Amygdala (tissue), 56 donors: Measurements from ENCODE around the gene TRIP6.

Experiments used
- DNase-seq, 56 donors: peaks; one replicate each; lab custom pipeline; 2025; lab: John Stamatoyannopoulos, UW

The TRIP6 gene

DNA sequence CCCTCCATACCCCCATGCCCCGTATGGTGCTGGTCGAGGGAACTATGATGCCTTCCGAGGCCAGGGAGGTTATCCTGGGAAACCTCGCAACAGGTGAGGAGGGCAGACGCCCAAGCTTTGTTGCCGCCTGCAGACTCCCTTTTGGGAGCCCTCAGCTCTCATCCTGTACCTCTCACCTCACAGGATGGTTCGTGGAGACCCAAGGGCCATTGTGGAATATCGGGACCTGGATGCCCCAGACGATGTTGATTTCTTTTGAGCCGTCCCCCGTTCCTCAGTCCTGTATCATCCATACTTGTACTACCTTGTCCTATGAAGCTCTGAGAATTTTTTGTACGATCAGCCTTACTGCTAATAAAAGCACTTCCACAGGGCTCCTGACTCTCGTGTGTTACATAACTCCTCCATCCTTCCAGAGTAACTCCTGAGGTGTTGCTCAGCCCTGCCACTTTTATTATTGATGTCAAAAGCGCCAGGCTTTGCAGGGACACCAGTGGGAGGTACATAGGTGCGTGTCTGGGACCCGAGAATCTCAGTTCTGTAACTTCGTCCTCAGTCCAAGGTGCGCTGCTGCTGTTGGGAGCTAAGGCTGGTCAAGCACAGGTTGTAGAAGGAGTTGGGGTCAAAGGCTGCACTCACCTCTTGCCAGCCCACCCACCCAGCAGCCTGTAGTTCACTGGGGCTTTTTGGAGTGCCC is 21.3 kb downstream of the TRIP6 start:
- DNase-seq = no peak

DNA sequence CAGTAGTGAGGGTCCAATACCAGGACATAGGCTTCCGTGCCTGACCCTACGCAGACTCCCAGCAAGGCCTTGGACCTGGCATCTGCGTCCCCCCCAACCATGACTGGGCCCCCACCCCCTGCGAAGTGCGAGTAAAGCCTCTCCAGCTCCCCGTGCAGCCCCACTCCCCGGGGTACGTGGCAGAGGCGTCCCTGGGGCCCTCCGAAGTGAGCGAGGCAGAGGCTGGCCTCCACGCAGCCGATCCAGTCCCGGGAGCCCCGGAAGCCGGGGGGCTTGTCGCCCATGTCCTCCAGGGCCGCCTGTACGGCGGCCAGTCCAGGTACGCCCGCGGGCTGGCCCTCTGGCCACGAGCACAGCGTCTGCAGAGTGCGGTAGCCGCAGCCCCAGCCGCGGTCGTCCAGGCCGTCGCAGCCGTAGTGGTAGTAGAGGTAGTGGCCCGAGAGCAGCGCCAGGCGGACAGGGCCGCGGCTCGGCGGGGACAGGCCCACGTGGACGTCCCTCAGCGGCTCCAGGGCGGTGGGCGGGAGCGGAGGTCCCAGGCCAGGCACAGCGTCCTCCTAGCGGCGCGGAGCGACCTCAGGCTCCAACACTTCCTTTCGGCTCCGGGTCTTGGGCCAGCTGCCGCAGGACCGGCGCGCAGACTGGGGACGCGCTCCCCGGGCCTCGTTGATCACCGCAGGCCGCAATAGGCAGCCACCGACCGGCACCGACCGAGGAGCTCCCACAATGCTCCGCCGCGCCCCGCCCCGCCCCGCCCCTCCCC is 22.0 kb downstream of the TRIP6 start, which contains the start of gene UFSP1:
Gene UFSP1, minus strand, starts transcription at position 728 of the 763 bp plus-strand sequence. Its CDS starts 444 bp downstream, at position 284.
- DNase-seq = peak in 1 of 56 donors; percentile 97

DNA sequence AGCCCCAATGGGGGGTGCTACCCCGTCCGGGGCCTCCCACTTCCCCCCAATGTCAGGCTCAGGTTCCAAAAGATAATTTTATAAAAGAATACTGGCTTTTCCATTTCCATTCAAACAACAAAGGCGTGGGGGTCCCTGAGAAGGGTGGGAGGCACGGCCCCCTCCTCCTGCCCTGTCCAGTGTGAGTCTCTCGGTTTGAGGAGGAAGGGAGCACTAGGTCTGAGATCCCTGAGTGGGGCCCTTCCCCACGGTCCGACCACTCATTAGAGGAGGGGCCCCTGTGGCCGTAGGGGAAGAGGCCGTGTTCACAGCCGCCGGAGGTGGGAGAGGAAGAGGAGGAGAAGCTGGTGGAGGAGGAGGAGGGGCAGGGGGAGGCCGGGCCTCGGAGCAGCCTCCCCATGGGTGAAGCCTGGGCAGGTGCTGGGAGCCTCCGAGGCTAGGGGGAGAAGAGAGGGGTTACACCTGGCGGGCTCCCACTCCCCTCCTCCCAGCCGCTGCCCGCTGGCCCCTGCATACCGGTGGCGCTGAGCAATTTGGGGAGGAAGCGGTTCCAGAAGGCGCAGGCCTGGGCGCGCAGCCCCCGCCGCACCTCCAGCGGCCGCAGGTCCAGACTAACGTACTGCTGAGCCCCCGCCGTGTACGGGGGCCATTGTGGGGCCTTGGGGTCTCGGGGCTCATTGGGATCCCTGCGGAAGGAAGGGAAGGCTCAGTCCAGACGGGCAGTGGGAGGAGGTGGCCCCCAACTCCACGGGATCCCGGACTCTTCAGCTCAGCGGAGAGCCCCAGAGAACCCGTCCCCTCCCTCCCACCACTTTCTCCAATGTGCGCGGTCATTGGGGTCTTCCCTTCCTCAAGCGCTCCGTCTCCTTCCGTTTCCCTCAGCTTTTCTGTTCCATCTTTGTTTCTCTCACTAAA is 23.7 kb downstream of the TRIP6 start:
- DNase-seq = no peak

DNA sequence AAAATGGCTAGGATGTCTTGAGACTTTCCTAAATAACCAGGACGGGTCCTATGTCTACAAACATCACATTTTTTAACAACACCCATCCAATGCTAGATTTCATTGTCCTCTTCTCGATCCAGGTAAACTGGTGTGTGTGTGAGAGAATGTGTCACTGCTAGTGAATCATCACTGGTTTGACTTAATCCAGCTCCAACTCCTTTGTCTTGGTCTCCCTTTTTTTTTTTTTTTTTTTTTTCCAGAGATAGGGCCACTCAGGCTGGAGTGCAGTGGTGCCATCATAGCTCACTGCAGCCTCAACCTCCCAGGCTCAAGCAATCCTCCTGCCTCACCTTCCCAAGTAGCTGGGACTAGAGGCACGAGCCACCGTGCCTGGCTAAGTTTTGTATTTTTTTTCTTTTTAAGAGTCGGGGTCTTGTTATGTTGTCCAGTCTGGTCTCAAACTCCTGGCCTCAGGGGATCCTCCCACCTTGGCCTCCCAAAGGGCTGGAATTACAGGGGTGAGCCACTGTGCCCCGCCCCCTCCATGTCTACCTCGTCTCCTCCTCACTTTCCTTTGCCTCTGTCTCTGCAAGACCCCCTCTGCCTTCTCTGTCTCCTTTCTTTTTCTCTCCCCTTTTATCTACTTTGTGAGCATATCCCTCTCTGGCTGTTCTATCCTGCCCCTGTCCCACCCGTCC is 24.5 kb downstream of the TRIP6 start:
- no peak for DNase-seq

DNA sequence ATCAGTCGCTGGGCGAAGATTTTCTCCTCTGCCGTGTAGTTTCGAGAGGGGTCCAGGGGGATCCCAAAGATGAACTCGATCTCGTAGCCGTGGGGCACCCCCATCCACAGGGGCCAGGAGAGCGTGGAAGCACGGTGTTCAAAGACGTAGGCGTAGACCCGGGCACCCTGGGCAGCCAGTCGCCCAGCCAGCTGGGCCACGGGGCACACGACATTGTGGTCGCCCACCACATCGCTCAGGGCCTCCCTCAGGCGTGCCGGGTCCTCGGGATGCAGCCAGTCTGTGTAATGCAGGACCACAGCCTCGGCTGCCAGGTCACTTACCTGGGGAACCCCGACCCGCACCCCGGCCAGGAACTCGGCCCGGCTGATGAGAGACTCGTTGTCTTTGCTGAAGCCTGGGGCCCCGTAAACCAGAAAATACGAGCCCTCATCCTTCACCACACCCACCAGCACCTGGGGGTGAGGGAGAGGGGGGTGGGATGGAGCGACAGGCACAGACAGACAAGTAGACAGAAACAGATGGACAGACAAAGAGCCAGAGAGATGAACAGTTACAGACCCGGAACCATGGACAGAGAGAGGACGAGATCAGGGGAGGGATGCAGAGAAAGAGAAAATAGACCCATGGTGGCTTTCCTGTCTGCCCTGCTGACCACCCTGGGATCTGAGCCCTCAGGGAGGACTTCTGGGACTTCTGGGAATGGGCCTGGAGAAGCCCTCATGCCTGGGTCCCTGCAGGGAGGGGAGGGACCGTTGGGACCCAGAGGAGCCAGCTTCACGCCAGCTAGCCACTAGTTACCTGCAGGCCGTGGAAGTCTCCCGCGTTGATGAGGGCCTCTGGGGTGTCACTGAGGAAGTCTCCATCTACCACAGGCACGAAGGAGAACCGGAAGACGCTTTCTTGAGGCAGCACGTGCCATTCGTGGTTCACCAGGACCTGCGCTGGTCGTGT is 25.5 kb downstream of the TRIP6 start:
- no peak for DNase-seq

DNA sequence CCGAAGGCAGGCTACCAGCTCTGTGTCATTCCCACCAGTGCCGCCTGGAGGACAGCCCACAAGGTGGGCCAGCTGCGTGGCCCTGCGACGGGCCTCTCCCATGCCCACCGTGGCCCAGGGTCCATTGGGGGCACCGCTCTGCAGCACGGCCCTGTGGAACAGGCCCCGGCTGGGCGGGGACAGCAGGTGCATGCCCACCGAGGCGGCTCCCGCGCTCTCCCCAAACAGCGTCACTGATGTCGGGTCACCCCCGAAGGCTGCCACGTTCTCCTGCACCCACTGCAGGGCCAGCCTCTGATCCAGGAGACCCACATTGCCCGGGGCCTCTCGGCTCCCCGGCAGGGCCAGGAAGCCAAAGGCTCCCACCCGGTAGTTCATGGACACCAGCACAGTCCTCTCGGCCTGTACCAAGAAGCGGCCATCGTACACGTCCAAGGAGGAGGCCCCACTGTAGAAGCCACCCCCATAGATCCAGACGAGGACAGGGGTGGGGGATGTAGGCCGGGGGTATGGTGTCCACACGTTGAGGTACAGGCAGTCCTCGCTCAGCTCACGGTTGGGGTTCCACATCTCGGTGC is 26.2 kb downstream of the TRIP6 start:
- DNase-seq = no peak

DNA sequence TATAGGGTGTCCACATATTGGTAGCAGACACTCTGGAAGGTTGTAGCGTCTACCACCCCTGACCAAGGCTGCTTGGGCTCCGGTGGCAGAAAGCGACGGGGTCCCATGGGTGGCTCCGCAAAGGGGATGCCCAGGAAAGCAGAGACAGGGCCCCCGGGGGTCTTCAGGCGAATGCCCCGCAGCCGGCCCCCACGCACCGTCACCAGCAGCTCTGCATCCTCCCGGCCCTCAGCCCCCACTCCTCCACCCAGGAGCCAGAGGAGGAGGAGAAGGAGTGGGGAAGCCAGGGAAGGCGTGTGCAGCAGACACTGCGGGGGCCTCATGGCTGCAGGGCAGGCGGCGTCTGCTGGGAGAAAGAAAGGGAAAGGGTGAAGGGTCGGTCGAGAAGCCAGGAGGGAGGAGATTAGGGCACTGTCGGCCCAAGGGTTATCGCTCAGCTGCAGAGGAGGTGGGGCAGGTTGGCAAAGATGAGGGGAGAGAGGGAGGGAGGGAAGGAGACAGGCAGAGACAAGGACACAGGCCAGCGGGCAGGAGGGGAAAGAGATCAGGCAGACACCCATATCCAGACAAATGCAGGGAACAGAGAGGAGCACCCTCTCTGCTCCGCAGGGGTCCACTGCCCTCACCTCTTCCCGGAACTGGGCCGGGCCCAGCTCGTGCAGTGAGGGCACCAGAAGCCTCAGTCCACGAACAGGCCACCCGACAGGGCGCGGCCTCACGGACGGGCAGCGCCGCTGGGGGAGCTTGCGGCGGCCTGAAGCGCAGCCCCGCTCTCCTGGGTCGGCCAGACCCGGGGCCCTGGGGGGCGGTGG is 26.9 kb downstream of the TRIP6 start:
- DNase-seq = no peak

DNA sequence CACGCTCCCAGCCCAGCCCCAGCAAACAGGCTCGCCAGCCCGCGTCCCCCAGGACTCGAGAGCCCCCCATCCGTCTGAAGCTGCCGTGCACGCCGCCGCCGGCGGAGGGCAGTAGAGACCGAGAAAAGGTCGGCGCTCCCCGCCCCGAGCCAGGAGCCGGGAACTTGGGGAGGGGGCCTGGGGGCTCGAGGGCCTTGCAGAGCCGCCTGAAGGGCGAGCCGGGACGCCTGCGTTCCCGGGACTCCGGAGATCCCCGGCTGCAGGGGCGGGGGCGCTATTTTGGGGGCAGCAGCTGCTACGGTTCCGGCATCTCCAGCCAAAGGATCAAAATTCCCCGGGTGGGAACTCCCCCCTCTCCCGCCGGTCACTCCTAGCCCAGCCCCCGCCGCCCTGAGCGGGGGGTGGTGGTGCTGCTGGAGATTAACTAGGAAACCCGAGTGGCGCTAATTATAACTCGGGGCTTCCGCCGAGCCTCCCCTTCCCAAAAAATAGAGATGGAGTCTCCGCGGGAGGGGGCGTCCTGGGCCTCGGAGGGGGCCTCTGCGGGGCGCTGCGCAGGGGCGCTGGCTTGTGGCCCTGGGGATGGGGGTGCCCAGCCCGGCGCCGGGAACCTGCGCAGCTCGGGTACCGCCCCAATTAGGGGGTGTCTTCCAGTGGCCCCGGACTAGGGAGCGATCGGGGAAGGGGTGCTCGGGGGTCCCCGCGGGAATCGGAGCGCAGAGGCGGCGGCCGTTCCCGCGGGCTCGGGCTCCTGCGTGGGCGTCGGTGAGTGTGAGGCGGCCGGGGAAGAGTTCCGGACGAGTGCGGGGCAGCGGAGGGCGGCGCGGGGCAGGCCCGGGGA is 27.9 kb downstream of the TRIP6 start:
- DNase-seq = peak in 24 of 56 donors; percentile 15 to 58 (median 35)

DNA sequence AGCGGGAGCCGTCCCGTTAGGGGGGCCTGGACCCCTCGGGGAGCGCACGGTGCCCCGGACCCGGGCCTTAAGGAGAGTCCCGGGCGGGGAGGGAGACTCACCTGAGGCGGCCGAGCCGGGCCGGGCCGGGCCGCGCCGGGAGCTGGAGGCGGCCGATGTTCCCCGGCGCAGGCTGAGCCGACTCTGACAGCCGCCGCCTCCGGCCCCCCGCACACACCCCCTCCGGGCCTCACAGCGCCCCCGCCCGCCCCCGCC is 28.4 kb downstream of the TRIP6 start, which contains the start of gene ACHE:
Gene ACHE, minus strand, starts transcription at position 188 of the 255 bp plus-strand sequence. CDS start 1,656 bp downstream, outside the sequence.
- no peak for DNase-seq

DNA sequence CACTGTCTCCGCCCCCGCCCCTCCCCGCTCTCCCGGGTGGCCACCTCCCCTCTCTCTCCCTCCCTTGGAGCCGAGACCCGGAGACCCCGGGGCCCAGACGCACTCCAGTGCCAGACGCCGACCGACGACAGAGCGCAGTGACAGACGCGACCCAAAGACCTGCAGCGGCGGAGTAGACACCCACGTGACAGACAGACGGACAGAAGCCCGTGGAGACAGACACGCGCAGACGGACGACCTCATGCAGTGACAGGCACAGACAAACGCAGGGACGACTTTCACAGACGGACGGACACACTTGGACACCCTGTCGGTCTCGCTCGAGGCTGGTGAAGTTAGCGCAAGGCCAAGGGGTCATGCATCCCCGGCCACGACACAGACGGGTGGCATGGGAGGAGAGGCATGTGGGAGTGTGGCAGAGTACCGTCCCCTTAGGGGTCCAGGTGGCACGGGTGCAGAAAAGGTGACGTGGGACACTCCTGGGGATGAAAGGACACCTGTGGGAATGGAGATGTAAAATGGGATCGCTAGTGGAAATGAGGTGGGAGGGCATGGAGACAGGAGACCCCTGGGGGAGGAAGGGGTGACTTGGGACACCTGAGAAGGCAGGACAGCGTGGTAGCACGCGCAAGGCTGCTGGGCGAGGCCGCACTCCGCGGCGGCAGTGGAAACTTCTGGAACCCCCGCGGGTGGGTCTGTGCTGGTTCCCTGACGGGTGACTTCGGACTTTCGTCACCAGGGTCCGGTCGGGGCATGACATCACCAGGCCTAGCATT is 29.0 kb downstream of the TRIP6 start:
- peak in 9 of 56 donors; percentile 15 to 72 (median 26) for DNase-seq

DNA sequence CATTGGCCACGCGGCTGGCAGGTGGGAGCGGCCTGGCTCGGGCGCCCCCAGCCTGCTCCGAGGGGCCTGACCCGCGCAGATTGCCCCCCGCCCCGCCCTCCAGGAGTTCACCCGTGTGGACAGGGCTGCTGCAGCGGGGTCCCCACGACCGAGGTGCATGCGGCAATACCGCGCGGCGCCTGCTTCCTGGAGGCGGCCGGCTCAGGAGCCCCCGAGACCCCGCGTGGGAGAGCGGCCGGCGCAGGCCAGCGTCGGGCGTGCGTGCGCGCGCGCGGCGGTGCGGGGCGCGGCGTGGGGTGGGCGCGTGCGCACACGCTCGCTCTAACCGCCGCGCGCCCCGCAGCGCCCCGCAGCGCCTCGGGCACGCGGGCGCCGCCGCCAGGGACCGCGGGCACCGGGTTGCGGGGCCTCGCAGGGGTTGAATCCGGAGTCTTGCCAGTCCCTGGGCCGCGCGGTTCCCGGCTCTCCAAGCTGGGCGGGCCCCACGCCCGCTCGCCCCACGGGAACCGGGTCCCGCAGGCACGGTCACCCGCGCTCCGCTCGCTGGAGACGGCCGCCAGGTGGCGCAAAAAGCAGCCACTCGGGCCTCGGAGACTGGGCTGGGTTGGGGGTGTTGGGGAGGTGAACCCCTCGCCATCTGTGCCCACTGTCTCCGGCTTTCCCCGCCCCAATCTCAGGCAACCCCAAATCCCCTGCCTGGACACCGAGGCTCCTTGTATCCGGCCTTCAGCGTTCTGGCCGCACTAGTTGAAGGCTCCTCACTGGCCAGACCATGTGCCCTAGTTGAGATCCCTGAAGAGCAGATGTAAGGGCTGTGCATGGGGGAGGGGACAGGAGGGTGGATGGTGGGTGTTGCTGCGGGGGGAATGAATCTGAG is 29.8 kb downstream of the TRIP6 start:
- peak in 32 of 56 donors; percentile 17 to 80 (median 44) for DNase-seq

DNA sequence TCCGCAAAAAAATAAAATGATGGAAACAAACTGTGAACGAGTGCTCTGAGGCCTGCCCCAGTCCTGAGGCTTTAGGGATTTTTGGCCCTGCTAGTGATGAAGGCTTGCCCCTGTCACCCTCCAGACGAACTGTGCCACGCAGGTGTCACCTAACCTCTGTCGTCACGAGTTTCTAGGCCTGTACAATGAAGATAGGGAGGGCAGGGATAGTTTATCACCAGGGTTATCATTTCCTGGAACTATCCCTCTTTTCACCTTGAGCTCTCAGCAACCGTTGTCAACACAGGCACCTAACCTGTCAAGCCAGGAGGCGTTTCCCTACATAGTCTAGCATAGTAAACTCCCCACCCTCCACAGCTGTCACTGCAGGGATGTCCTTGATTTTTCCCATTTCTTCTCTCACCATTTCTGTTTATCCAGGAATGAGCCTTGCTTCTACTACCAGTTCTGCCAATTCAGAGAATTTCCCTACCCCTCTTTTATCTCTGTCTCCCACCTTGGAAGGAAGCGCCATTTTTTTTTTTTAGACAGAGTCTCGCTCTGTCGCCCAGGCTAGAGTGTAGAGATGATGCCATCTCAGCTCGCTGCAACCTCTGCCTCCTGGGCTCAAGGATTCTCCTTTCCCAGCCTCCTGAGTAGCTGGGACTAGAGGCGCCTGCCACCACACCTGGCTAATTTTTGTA is 30.7 kb downstream of the TRIP6 start:
- no peak for DNase-seq

DNA sequence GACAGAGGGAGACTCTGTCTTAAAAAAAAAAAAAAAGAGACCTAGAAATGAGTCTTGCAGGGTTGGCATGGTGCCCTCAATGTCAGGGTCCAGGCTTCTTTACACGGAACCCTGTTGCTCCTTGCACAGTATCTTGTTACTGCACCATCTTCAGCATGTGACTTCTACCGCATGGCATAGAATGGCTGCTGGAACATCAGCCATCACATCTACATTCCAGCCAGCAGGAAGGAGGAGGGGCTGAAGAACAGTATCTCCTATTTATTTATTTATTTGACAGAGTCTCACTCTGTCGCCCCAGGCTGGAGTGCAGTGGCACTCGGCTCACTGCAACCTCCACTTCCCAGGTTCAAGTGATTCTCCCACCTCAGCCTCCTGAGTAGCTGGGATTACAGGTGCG is 32.2 kb downstream of the TRIP6 start:
- no peak for DNase-seq

DNA sequence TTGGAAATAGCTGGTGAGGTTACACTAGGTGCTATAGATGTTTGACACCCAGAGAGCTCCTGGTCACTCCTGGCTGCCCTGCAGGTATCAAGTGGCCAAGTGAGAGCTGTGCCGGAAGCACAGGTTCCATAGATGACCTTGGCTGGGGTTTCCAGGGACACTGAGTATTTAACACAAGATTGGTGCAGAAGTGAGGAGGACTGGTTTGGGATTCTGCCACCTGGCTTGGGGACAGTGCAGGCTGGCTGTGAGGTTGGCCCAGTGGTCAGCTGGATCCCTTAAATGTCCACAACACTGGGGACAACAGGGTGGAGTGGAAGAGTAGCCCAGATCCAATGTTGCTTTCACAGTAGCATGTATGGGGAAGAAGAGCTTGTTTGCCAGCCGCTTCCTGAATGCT is 33.8 kb downstream of the TRIP6 start:
- DNase-seq = no peak

DNA sequence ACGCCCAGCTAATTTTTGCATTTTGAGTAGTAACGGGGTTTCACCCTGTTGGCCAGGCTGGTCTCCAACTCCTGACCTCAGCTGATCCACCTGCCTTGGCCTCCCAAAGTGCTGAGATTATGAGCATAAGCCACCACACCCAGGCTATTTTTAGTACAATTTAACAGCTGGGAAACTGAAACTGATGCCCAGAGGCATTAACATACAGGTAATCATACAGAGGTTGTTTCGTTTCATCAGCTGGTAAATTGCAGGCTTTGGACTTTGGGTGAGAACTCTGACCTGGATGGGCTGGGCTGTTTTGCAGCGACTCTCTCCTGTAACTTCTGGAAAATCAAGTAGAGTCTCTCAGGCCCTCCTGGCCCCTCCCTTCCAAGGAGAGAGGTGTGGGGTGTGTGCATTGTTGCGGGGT is 34.7 kb downstream of the TRIP6 start:
- no peak for DNase-seq
